Germinal center (tissue), 1 donor: ENCODE measurements around the gene PPOX.

Source experiments
- DNase-seq: peaks from one replicate; pipeline ENCODE4 v3.0.0; 2012; ENCODE audit warnings: mixed read lengths, low spot score

PPOX gene

DNA sequence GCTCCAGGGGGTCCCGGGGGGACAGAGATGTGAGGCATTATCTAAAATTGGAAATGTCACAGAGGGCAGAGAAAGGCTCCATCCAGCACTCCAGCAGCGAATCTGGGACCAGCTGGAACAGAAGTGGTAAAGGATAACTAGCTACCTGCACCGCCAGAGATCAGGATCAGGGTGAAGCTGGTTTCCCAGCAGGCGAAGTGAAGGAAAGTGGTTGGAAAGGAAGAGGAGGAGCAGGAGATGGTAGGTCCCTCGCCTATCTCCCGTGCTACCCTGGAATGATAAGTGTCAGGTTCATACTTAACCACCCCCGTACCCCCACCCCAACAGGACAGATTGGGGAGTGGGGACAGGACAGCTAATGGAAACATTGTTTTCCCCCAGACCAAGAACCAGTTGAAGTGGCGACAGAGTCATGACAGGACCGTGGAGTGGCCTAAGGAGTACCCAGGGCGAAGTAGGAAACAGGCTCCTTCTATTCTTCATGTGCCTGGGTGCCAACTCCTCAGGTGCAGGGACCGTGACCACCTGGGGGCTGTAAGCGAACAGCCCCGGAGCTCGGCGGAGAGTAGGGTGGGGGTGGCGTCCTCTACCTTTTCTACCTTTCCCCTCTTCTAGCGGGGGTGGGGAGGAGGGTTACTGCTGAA lies 10.4 kb downstream of the PPOX start:
- DNase-seq = no peak

DNA sequence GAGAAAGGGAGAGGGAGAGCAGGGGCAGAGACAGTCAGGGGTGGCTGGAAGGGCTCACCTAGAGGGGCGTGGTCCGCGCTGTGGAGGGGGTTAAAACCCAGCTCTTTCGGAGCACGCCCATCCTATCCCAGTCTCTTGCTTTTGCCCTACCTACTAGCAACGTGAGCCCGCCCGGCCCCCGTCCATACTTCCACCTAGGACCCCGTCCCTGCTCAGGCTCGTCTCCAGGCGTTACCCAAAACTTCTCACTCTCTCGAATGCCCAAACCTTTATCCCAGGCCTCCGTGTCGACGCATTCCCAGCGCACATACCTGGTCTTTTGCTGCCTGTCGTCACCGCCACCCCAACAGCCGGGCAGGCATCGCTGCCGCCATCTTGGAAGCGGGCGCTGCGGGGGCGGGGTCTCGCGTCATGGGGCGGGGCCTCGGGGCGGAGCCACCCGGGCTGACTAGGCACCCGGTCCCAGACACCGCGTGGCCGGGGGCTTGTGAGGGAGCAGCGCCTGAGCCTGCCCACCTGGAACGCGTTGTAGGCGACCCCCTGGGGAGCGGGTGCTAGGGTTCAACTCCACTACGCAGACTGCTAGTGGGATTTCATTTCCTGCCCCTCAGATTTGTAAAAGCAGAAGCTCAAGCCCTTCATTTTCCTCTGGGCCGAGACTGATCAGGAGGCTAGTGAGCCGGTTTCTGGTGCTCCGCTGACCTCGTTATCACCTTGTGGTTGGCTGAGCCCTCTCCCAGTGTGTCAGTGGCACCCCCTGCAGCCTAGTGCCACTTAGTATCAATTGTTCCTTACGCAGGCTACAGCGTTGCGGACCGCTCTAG lies 11.1 kb downstream of the PPOX start, which contains the start of gene B4GALT3:
TSS of gene B4GALT3 (minus strand) at position 396 of the 824 bp plus-strand sequence. CDS start 1,447 bp downstream, outside the sequence.
- peak; percentile 96 for DNase-seq

GRCh38 chr1:161177936-161178244 lies 11.7 kb downstream of the PPOX start:
- DNase-seq = no peak

DNA sequence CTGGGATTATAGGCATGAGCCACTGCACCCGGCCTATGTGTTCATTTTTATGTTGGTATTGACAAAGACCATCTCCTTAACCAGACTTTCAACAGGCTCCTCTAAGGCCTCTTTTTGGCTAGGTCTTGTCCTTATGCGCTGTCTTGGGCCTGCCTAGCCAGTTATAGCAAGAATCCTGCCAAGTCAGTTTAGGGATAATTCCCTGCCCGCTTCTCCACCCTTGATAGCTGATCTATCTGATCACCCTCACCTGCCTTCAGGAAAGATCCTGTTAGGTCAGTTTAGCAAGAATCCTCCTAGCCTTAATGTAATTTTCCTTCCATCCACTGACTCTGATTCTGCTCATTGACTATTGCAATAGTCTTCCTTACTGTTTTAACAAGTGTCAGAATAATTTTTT lies 13.5 kb downstream of the PPOX start:
- no peak for DNase-seq

DNA sequence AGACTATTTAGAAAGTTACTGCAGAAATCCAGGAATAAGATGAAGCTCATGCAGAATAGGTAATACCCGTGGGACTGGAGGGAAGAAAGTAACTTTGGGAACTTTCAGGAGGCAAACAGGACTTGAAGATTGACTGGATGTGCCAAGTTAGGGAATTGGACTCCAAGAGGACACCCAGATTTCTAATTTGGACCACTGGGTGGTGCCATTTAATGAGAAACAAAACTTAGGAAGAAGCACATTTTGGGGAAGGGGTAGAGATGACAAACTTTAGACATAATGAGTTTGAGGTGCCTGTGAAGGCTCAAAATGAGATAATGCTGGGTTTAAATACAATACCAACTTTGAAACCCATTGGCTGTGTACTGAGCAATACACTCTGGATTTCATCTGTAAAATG lies 14.4 kb downstream of the PPOX start:
- no peak for DNase-seq

GRCh38 chr1:161182214-161182613 lies 16.0 kb downstream of the PPOX start:
- no peak for DNase-seq

- DNase-seq = peak; percentile 88
Observed at GRCh38 chr1:161185282-161185682, 19.1 kb downstream of the PPOX start.

DNA sequence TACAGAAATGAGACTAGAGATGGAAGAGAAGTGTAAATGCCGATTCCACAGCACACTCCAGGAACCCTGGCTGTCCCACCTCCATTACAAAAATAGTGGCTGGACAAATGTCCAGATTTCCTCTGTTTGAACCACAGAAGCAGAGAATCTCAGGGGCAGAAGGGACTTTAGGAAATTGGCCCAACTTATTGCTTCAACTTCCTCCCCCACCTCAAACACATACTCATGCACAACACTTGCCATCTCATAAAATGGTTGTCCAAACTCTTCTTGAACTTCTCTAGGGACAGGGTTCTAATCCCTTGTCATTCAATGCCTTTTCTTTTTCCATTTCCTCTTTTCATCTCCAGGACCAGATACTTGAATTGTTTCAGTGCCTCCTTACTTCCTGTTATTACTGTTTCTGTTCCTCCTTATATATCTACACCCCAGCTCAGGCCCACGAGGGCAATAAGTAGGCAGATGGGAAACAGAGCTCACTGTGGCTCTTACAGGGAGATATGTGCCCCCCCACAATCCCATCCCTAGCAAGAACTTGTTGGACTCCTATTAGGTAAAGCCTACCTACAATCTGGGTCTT lies 19.6 kb downstream of the PPOX start:
- DNase-seq = peak; percentile 77

DNA sequence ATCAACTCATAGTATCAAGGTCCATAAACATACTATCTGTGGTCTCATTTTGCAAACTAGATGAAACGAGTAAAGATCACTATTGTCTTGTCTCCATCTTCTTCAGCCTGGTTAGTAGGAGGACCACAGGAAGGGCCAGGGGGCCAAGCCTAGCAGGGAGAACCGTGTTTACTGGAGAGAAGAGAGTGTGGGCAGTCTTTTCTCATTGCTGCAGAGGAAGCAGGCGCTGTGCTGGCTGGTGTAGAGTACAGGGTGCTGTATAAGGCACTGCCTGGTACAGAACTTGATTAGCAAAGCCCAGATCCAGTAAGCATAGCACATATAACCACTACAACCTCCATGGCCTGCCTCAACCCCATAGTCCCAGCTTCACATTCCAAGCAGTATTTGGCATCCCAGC lies 21.1 kb downstream of the PPOX start:
- no peak for DNase-seq

- DNase-seq = no peak
Observed at GRCh38 chr1:161188381-161188780, 22.2 kb downstream of the PPOX start.

- no peak for DNase-seq
Observed at GRCh38 chr1:161189036-161189435, 22.8 kb downstream of the PPOX start.

DNA sequence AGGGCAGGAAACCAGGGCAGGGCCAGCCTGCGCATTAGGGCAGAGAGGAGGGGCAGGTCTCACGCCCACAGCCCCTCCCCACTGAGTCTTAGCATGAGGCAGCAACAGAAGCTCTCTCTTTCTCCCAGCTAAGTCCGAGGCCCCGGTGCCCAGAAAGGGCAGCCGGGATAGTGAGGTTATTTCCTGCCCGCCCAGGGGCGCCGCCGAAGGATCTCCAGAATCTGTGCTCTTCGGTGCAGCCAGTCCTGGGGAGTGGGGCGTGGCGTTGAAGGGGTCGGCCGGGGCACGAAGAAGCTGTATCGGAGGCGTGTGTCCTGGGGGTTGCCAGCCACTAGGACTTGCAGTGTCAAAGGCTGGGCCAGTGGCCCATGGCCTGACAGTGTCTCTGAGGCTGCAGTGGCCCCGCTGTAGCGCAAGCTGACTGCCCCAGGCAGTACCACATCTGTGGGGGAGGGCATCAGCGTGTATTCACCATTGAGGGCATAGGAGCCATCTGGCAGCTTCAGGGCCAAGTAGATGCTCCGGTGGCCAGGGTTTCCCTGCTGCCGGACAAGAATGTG lies 24.8 kb downstream of the PPOX start:
- no peak for DNase-seq

DNA sequence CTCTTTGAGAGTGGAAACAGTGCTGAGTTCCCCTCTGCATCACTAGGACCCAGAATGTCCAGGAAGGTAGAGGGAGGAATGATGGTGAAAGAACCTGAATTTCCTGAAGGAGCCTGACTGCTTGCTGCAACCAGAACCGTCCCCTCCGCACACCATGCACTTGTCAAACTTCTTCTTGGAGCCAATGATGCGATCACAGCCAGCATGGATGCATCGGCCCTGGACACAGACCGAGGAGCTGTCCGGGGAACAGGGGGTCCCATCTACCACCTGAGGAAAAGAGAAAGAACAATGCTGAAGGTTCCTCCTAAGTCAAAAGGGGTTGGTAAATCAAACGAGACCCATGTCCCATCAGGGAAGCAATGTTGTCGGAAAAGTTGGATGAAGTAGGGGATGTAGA lies 25.7 kb downstream of the PPOX start:
- DNase-seq = no peak

DNA sequence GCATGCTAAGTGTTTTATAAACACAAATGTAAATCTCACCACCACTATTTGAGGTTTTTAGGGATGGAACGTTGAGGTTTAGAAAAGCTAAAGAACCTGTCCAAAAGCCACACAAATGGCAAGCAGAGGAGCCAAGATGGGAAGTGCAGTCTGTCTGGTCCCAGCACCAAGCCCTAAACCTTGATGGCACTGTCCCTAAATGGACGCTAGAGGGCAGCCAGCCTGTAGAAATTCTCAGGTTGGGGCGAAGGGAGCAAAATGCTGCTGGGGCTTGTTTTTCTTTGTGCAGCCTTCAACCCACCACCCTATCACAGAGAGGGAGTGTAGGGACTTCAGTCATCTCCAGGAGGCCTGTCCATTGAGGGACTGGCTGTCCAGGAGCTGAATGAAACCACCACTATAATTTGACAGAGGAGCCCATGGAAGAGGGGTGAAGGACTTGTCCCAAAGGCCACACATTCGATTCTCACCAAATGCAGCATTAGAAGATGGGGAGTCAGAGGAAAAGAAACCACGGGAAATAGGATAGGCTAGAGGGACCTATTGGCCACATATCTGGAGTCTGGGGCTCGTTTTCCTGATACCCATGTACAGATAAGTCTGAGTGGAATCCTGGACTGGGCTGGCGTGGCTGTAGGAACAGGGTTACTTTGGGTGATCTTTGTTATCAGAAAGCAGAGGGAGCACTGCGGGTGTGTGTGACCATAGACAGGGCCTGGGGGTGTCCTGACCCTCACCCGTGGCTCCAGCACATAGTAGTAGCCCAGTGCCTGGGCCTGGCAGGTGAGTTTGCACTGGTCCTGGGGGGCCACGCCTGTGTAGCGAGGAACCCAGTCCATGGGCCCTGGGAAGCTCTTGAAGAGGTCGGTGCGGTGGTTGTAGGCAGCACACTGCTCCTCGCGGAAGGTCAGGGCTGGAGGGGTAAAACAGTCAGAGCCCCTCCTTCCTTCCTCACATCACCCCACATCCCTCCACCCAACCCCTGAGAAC lies 26.5 kb downstream of the PPOX start:
- DNase-seq = peak; percentile 83

DNA sequence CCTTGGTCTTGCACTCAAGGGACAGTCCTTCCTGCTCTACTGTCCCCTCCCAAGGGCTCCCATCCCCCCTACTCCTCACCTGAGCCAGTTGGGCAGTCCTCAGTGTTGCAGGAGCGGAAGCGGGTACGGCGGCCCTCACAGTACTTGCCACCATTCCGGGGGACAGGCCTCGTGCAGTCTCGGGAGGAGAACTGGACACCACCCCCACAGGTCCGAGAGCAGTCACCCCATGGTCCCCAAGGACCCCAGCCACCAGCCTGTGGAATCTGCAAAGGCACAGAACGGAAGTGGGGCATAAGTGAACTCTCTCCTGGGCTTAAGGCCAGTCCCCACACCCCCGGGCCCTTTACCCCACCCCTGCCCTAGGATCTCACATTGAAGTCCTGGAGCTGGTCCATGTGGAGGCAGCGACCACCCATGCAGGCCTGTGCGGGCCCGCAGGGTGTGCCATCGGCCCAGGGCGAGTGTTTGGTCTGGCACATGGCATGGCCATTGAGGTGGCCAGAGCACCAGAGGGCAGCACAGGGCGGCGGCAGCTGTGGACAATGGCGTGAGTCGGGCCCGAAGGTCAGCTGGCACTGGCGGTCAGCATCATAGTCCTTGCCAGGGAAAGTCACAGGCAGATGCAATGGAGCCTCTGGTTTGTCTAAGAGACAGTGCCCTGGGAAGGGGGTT lies 27.5 kb downstream of the PPOX start:
- no peak for DNase-seq

DNA sequence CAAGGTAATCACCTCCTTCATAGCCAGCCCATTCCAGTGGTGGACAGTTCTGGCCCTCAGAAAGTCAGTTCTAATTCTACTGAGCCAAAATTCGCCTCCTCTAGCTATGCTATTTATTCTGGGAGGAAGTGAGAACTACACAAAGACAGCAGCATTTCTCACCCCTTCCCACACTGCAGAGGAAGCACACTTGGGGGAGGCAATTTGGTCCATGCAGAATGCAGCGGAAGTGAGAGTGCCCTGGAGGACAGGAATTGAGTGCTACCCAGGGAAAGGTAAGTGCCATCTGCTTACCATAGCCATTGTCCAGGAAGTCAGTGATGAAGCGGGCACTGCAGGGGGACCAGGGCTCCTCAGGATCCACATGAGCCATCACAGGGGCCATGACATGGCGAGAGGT lies 28.9 kb downstream of the PPOX start:
- DNase-seq = no peak

GRCh38 chr1:161196111-161196510 lies 29.9 kb downstream of the PPOX start:
- no peak for DNase-seq

DNA sequence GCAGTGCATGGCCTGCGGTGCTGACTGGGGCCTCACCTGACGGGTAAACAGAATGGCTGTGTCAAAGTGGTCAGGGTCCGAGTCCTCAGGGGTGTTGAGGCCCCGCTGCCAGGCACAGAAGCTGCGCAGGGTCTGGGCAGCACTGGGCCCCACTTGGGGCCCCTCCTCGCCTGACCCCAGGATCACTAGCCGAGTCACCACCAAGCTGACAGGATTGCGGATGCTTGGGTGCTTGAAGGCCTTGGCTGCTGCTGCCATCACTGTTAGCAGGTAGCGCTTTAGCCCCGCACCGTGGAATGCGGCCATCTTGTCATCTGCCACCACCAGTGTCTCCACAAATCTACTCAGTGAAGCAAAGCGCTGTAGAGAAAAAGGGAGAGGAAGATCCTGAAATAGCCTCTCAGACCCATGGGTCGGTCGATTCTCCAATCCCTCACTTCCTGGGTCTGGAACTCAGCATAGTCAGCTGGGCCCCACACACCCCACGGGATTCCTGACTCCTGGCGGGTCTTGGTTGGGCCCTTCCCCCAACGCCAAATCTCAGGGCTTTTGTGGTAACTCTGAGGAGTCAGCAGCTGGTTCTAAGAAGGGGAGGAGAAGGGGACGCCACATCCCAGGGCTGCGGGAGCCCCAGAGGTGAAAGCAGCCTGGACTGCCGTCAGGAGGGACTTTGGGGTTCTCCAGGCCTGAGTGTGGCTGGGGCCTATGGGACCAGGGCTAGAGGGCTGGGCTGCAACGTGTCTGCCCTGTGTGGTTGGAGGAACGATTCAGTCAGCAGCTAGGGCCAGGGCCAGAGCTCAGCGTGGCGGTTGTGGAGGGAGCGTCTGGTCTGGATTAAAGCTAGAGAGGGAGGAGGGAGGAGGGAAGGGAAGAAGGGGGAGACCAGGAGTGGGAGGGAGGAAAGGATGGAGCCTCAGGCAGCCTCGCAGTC lies 30.6 kb downstream of the PPOX start:
- DNase-seq = no peak

DNA sequence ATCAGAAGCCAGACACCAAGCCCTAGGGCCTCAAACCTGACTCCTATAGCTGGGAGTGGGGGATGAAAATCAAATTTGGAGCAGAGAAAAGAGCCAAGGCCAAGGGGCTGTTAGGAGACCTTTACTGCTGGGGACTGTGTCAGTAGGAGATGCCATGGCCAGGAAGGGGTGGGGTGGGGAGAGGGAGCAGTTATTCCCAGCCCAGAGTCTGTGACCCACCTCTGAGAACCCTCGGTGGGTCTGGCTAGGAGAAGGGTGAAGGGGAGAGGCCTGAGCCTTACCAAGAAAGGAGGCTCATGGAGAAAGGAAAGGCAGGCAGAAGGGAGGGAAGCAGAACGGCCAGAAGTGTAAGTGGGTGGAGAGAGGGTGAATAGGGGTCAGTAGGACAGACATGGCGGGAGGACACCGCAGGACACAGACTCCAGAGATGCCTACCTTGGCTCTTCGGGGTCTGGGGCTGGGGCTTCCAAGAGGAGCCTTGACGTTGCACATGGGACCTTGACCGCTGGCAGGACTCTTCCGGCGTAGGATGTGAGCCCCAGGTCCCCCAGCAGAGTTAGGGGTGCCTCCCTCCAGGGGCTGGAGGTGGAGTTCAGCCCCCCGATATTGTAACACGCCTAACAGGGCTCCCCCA lies 31.5 kb downstream of the PPOX start:
- no peak for DNase-seq
